HG03097 (cell line): ENCODE measurements around the gene GAL3ST3.
"Not testable (repeated sequence)": the region's sequence is repeated elsewhere in the genome, so short reads cannot be mapped to it uniquely, and the experiment has no call there.

Experiments
- ATAC-seq: cut with Tn5 transposase; IDR thresholded peaks from one replicate; pipeline ENCODE4 v1.9.1; 2021; ENCODE audit not compliant: unreplicated experiment, low FRiP score

The GAL3ST3 gene

GRCh38 chr11:66047541-66048365 lies 1.2 kb downstream of the GAL3ST3 start:
- no peak for ATAC-seq

GRCh38 chr11:66046901-66047300 lies 2.1 kb downstream of the GAL3ST3 start:
- ATAC-seq, result no peak

- ATAC-seq, result peak; percentile 64
Observed at GRCh38 chr11:66045177-66045639, 3.8 kb downstream of the GAL3ST3 start.

GRCh38 chr11:66044757-66045156 lies 4.2 kb downstream of the GAL3ST3 start:
- no peak for ATAC-seq

GRCh38 chr11:66042996-66043906 lies 5.7 kb downstream of the GAL3ST3 start:
- ATAC-seq, result no peak

GRCh38 chr11:66042227-66042995 lies 6.5 kb downstream of the GAL3ST3 start:
- no peak for ATAC-seq

- ATAC-seq, result no peak
Observed at GRCh38 chr11:66039765-66040164, 9.2 kb downstream of the GAL3ST3 start.

GRCh38 chr11:66037327-66037726 lies 11.6 kb downstream of the GAL3ST3 start:
- no peak for ATAC-seq

- ATAC-seq, result no peak
Observed at GRCh38 chr11:66036334-66036710, 12.6 kb downstream of the GAL3ST3 start.

GRCh38 chr11:66035653-66036333 lies 13.2 kb downstream of the GAL3ST3 start:
- no peak for ATAC-seq

GRCh38 chr11:66032957-66033735 lies 15.8 kb downstream of the GAL3ST3 start:
- ATAC-seq, result no peak

- ATAC-seq, result no peak
Observed at GRCh38 chr11:66026017-66026529, 22.9 kb downstream of the GAL3ST3 start, which contains the start of gene CATSPER1. TSS of gene CATSPER1 (minus strand) at chr11:66026479. CDS start at chr11:66026379, 100 bp downstream.

- ATAC-seq, result not testable (repeated sequence)
Observed at GRCh38 chr11:66023186-66023440, 25.8 kb downstream of the GAL3ST3 start.

GRCh38 chr11:66022401-66023185 lies 26.4 kb downstream of the GAL3ST3 start:
- ATAC-seq, result no peak

GRCh38 chr11:66020618-66021357 lies 28.2 kb downstream of the GAL3ST3 start:
- no peak for ATAC-seq

- no peak for ATAC-seq
Observed at GRCh38 chr11:66020212-66020611, 28.7 kb downstream of the GAL3ST3 start.

- ATAC-seq, result no peak
Observed at GRCh38 chr11:66017321-66017720, 31.6 kb downstream of the GAL3ST3 start.

GRCh38 chr11:66016793-66017177 lies 32.2 kb downstream of the GAL3ST3 start:
- no peak for ATAC-seq
